Esophagus squamous epithelium (tissue), 5 donors: Measurements from ENCODE around the gene PLA2G12B. TPM values are rescaled to one million over a fixed set of nuclear protein-coding genes. Genes with fewer than 3 reads are reported as not detected.

Experiments
- DNase-seq: peaks from one replicate; lab custom pipeline; 2025; lab: John Stamatoyannopoulos, UW
- H3K27ac ChIP-seq, 4 donors: fragments of 200-600 bp; sonication (generic); one replicate each; pipeline ENCODE4 v1.5.1; 2016 to 2019; ENCODE audit warnings: mild to moderate bottlenecking in 1 of 4
- H3K27me3 ChIP-seq, 4 donors: fragments of 200-600 bp; sonication (generic); 1 replicate in 3 of 4; 2 replicates in 1 of 4; pipeline versions ENCODE4 v1.5.1 to v1.6.0; 2017 to 2021; ENCODE audit warnings: antibody characterized with exemption in 1 of 4
- H3K36me3 ChIP-seq, 3 donors: fragments of 200-600 bp; sonication (generic); one replicate each; pipeline ENCODE4 v1.5.1; 2016 to 2019
- H3K4me1 ChIP-seq, 3 donors: fragments of 200-600 bp; sonication (generic); one replicate each; pipeline ENCODE4 v1.5.1; 2017 to 2019
- H3K4me3 ChIP-seq, 4 donors: fragments of 200-600 bp; sonication (generic); 1 replicate in 3 of 4; 2 replicates in 1 of 4; pipeline ENCODE4 v1.5.1; 2016 to 2019; ENCODE audit warnings: mild to moderate bottlenecking in 2 of 4, moderate library complexity in 1 of 4
- H3K9me3 ChIP-seq, 3 donors: fragments of 200-600 bp; sonication (generic); one replicate each; pipeline ENCODE4 v1.5.1; 2016 to 2019
- CTCF ChIP-seq, 6 experiments: fragments of 450-650 bp in 4 of 6; fragments of 200-600 bp in 2 of 6; sonication (generic) in 2 of 6; IDR thresholded peaks; one replicate each; pipeline ENCODE4 v1.5.1; 2016 to 2019; ENCODE audit warnings: antibody characterized with exemption in 6 of 6, mild to moderate bottlenecking in 4 of 6, moderate library complexity in 4 of 6
- POLR2A ChIP-seq, 4 donors: fragments of 450-650 bp; IDR thresholded peaks; one replicate each; pipeline ENCODE4 v1.6.1; 2017; ENCODE audit warnings: antibody characterized with exemption in 4 of 4, mild to moderate bottlenecking in 4 of 4, moderate library complexity in 3 of 4
- WGBS, 2 donors: methylation state at CpG; one replicate each; pipeline ENCODE4 v1.1.5; 2018; 5-methylcytosine and 5-hydroxymethylcytosine counted together
- intact Hi-C: fragments of 100-400 bp; cut with DNase I; formaldehyde crosslinking; loops from one replicate; pipeline ENCODE4 v1.15.0; 2022
- total RNA-seq, 4 donors: library from RNA; depleted of rRNA; stranded (reverse); fragments of >200 nt; gene quantifications; one replicate each; pipeline ENCODE4 v1.1.0, GENCODE V29; 2016
- donor health status: DM: yes; HTN: yes; CAD: no.

The PLA2G12B gene
- total RNA-seq, 4 donors from 2014 or later = not detected

DNA sequence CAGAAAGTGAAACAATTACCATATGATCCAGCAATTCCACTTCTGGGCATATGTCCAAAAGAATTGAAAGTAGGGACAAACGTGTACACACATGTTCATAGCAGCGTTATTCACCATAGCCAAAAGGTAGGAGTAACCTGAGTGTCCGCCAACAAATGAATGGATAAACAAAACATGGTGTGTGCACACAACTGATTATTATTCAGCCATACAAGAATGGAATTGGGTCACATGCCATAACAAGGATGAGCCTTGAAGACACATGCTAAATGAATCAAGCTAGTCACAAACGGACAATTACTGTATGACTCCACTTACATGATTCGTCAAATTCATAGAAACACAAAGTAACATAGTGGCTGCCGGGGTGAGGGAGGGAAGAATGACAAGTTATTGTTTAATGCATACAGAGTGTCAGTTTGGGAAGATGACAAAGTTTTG lies 65.2 kb downstream of the PLA2G12B start:
- 23 to 39% methylated on average over 6 of the region's 6 CpGs for WGBS, 2 donors
- Histone ChIP-seq H3K9me3 (no peaks in the 10 kb centered on the region), H3K27ac (peak overlapping the region in 1 of 4 donors; percentile 43), H3K4me1 (peaks cover 0 to 44% (median 3%) of the 10 kb centered on the region in 3 donors), H3K4me3 (no peak overlapping the region), H3K36me3 (peaks cover 0 to 25% (median 0%) of the 10 kb centered on the region in 3 donors), H3K27me3 (no peaks in the 10 kb centered on the region)
- no peak for TF ChIP-seq CTCF (IDR thresholded peaks at IDR 0.05)
- no peak for TF ChIP-seq POLR2A (IDR thresholded peaks at IDR 0.05)
- no peak for DNase-seq
- intact Hi-C loops = no loop called here

DNA sequence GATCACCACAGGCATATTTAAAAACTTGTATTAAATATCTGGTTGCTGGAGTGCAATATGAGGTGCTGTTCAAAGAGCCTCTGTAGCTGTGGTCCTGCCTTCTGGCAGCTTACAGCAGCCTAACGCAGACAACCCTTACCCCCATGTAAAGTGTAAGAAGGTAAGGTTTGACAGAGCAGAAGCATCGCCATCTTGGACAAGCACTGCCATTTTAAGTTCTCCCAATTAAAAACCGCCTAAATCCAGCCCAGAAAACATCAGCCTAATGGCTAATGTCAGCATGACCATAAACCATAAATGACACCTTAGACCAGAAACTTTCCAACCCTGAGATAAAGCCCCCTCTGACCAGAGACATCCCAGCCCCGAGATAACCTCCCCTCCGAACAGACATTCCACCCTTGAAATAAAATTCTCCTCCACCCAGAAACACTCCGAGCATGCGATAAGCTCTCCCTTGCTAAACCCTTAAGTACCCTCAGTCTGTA lies 66.4 kb downstream of the PLA2G12B start:
- no peak for DNase-seq

GRCh38 chr10:72887043-72887442 lies 67.6 kb downstream of the PLA2G12B start:
- Histone ChIP-seq H3K36me3 (peaks cover 0 to 33% (median 0%) of the 10 kb centered on the region in 3 donors), H3K9me3 (no peaks in the 10 kb centered on the region), H3K4me3 (peak overlapping the region in 2 of 4 donors; percentile 9 to 34), H3K27ac (peak overlapping the region; percentile 11 to 59 (median 30)), H3K27me3 (no peaks in the 10 kb centered on the region), H3K4me1 (peaks cover 0 to 44% (median 3%) of the 10 kb centered on the region in 3 donors)
- no peak for DNase-seq
- no peak for TF ChIP-seq CTCF (IDR thresholded peaks at IDR 0.05)
- TF ChIP-seq POLR2A (IDR thresholded peaks at IDR 0.05) = no peak
- 20 to 29% methylated on average over 5 of the region's 5 CpGs for WGBS, 2 donors
- intact Hi-C loops = no loop called here

More for the DNA sequence above, 66.4 kb downstream of the PLA2G12B start:
- H3K4me3 ChIP-seq = no peak overlapping the region
- no peaks in the 10 kb centered on the region for H3K9me3 ChIP-seq
- H3K27ac ChIP-seq = no peak overlapping the region
- no peaks in the 10 kb centered on the region for H3K27me3 ChIP-seq
- H3K4me1 ChIP-seq = peaks cover 0 to 44% (median 3%) of the 10 kb centered on the region in 3 donors
- intact Hi-C loops = no loop called here
- TF ChIP-seq POLR2A (IDR thresholded peaks at IDR 0.05) = no peak
- TF ChIP-seq CTCF (IDR thresholded peaks at IDR 0.05) = no peak
- 88 to 94% methylated on average over 6 to 7 of the region's 7 CpGs for WGBS, 2 donors
- H3K36me3 ChIP-seq = peaks cover 0 to 31% (median 0%) of the 10 kb centered on the region in 3 donors

DNA sequence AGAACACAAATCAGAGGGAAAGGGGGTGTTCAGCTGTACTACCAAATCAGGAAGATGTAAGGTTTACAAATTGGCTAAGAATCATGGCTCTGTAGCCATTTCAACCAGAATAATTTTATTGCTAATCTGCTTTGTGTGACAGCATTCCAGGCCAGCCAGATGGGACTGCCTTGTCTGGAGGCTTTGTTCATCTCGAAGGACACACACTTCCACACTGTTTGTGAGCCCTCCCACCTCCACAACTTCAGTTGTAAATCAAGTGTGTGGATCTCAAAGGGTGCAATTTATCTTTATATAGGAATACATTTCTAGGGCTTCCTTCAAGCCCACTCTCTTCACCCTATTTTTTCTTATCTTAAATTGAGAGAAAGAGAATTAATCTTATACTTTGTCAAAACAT lies 68.0 kb downstream of the PLA2G12B start:
- Histone ChIP-seq H3K4me1 (peaks cover 0 to 44% (median 3%) of the 10 kb centered on the region in 3 donors), H3K27ac (peak overlapping the region in 3 of 4 donors; percentile 11 to 59 (median 40)), H3K4me3 (no peak overlapping the region), H3K27me3 (no peaks in the 10 kb centered on the region), H3K9me3 (no peaks in the 10 kb centered on the region), H3K36me3 (peaks cover 0 to 33% (median 0%) of the 10 kb centered on the region in 3 donors)
- DNase-seq = no peak
- no peak for TF ChIP-seq CTCF (IDR thresholded peaks at IDR 0.05)
- TF ChIP-seq POLR2A (IDR thresholded peaks at IDR 0.05) = no peak
- intact Hi-C loops = no loop called here
- WGBS, 2 donors = 23 to 33% methylated on average over 1 of the region's 1 CpG

GRCh38 chr10:72885953-72886352 lies 68.7 kb downstream of the PLA2G12B start:
- Histone ChIP-seq H3K4me1 (peaks cover 0 to 44% (median 3%) of the 10 kb centered on the region in 3 donors), H3K36me3 (peaks cover 0 to 33% (median 0%) of the 10 kb centered on the region in 3 donors), H3K9me3 (no peaks in the 10 kb centered on the region), H3K27me3 (no peaks in the 10 kb centered on the region), H3K4me3 (no peak overlapping the region), H3K27ac (no peak overlapping the region)
- no peak for DNase-seq
- 84 to 91% methylated on average over 2 of the region's 2 CpGs for WGBS, 2 donors
- TF ChIP-seq POLR2A (IDR thresholded peaks at IDR 0.05) (no peak), CTCF (IDR thresholded peaks at IDR 0.05) (no peak)
- intact Hi-C loops = no loop called here

Other genes starting within 250 kb of the PLA2G12B start
- gene OIT3, start 61.1 kb downstream of the PLA2G12B start, total RNA-seq = not detected
- gene P4HA1, start 142.1 kb upstream of the PLA2G12B start, total RNA-seq = 10 to 100 TPM in 3 of 4 donors, 1 to 10 TPM in 1; 5.0 to 13.8 (median 12.3) TPM
- gene NUDT13, start 155.6 kb upstream of the PLA2G12B start, total RNA-seq = 1 to 10 TPM in 2 of 4 donors, under 1 TPM in 1, not detected in 1; 0.88 to 1.9 (median 1.3) TPM
- 10 to 100 TPM; 17.4 to 25.3 (median 24.0) TPM for gene ECD, start 213.2 kb upstream of the PLA2G12B start, total RNA-seq
- 10 to 100 TPM in 2 of 4 donors, 1 to 10 TPM in 2; 8.7 to 15.8 (median 10.8) TPM for gene FAM149B1, start 213.3 kb upstream of the PLA2G12B start, total RNA-seq